ENCODE results near the gene CCNYL1.

The CCNYL1 gene

GRCh38 chr2:207724113-207724512, 12.7 kb downstream of the CCNYL1 start:
- no peak for TF ChIP-seq CTCF (IDR thresholded peaks at IDR 0.05)
- peaks cover 0 to 3% (median 0%) of the 10 kb centered on the region in 4 donors for H3K4me1 ChIP-seq
- H3K27ac ChIP-seq, result no peak overlapping the region
- H3K36me3 ChIP-seq, result peaks cover 0 to 3% (median 0%) of the 10 kb centered on the region in 3 donors
- intact Hi-C loops (cut with DNase I; ENCODE audit: low total_unique reads), result no loop called here
- no peak overlapping the region for H3K4me3 ChIP-seq
- no peak for DNase-seq
- no peaks in the 10 kb centered on the region for H3K27me3 ChIP-seq
- H3K9me3 ChIP-seq, result no peaks in the 10 kb centered on the region

- no peak for TF ChIP-seq CTCF (IDR thresholded peaks at IDR 0.05)
- Histone ChIP-seq H3K27ac (no peak overlapping the region), H3K27me3 (no peaks in the 10 kb centered on the region), H3K4me1 (peaks cover 0 to 3% (median 0%) of the 10 kb centered on the region in 4 donors), H3K9me3 (no peaks in the 10 kb centered on the region), H3K36me3 (peaks cover 9 to 15% (median 11%) of the 10 kb centered on the region in 3 donors), H3K4me3 (no peak overlapping the region)
- intact Hi-C loops (cut with DNase I; ENCODE audit: low total_unique reads), result no loop called here
- DNase-seq, result no peak
Measured at GRCh38 chr2:207725873-207726578, 14.6 kb downstream of the CCNYL1 start.

- Histone ChIP-seq H3K27ac (no peak overlapping the region), H3K27me3 (no peaks in the 10 kb centered on the region), H3K4me3 (no peak overlapping the region), H3K9me3 (no peaks in the 10 kb centered on the region), H3K36me3 (peaks cover 9 to 15% (median 11%) of the 10 kb centered on the region in 3 donors), H3K4me1 (no peaks in the 10 kb centered on the region)
- DNase-seq, result no peak
- intact Hi-C loops (cut with DNase I; ENCODE audit: low total_unique reads), result no loop called here
- no peak for TF ChIP-seq CTCF (IDR thresholded peaks at IDR 0.05)
Measured at GRCh38 chr2:207727261-207727660, 15.8 kb downstream of the CCNYL1 start.

GRCh38 chr2:207729465-207729998, 18.1 kb downstream of the CCNYL1 start:
- no peaks in the 10 kb centered on the region for H3K27me3 ChIP-seq
- intact Hi-C loops (cut with DNase I; ENCODE audit: low total_unique reads), result no loop called here
- H3K4me3 ChIP-seq, result no peak overlapping the region
- DNase-seq, result no peak
- H3K36me3 ChIP-seq, result peaks cover 9 to 15% (median 11%) of the 10 kb centered on the region in 3 donors
- TF ChIP-seq CTCF (IDR thresholded peaks at IDR 0.05), result no peak
- H3K9me3 ChIP-seq, result no peaks in the 10 kb centered on the region
- H3K27ac ChIP-seq, result no peak overlapping the region
- H3K4me1 ChIP-seq, result no peaks in the 10 kb centered on the region

- Histone ChIP-seq H3K27me3 (no peaks in the 10 kb centered on the region), H3K4me1 (no peaks in the 10 kb centered on the region), H3K36me3 (peaks cover 9 to 15% (median 11%) of the 10 kb centered on the region in 3 donors), H3K27ac (no peak overlapping the region), H3K9me3 (no peaks in the 10 kb centered on the region), H3K4me3 (no peak overlapping the region)
- intact Hi-C loops (cut with DNase I; ENCODE audit: low total_unique reads), result no loop called here
- no peak for TF ChIP-seq CTCF (IDR thresholded peaks at IDR 0.05)
- no peak for DNase-seq
Measured at GRCh38 chr2:207731138-207731537, 19.7 kb downstream of the CCNYL1 start.

All from tibial artery (tissue), 4 donors.